ENCODE data around the gene LAMC3. TPM values are rescaled to one million over a fixed set of nuclear protein-coding genes. Genes with fewer than 3 reads are reported as not detected.

LAMC3 gene
- not detected in 2 replicates for total RNA-seq

DNA sequence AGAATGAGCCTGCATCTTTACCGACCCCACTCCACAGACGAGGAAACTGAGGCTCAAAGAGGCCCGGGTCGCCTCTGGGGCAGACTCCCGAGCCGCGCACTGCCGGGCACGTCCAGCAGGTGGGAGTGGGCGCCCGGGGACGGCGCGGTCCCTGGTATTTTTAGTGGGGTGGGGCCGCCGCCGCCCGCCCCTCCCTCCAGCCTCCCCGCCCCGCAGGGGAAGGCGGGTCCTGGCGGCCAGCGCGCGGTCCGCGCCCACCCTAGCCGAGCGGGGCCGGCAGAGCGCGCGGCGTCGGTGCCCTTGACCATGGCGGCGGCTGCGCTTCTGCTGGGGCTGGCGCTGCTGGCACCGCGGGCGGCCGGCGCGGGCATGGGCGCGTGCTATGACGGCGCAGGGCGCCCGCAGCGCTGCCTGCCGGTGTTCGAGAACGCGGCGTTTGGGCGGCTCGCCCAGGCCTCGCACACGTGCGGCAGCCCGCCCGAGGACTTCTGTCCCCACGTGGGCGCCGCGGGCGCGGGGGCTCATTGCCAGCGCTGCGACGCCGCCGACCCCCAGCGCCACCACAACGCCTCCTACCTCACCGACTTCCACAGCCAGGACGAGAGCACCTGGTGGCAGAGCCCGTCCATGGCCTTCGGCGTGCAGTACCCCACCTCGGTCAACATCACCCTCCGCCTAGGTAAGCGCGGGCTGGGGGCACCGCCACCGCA, at the start of gene LAMC3:
TSS of gene LAMC3 (plus strand) at position 266 of the 710 bp plus-strand sequence. CDS start at position 307, 41 bp downstream.
- no peak for DNase-seq (ENCODE audit: low spot score)
- no peaks in the 10 kb centered on the region for H3K36me3 Mint-ChIP-seq (ENCODE audit: low read depth)
- intact Hi-C loops (cut with micrococcal nuclease) = no loop called here
- no peak within 1 kb of the TSS for H3K4me3 Mint-ChIP-seq (ENCODE audit: low read depth)
- H3K27ac Mint-ChIP-seq = no peak within 1 kb of the TSS
- H3K27me3 Mint-ChIP-seq (ENCODE audit: low read depth) = peaks cover 31% of the 10 kb centered on the region
- H3K9me3 Mint-ChIP-seq = no peaks in the 10 kb centered on the region
- no peaks in the 10 kb centered on the region for H3K4me1 Mint-ChIP-seq (ENCODE audit: low read depth)

DNA sequence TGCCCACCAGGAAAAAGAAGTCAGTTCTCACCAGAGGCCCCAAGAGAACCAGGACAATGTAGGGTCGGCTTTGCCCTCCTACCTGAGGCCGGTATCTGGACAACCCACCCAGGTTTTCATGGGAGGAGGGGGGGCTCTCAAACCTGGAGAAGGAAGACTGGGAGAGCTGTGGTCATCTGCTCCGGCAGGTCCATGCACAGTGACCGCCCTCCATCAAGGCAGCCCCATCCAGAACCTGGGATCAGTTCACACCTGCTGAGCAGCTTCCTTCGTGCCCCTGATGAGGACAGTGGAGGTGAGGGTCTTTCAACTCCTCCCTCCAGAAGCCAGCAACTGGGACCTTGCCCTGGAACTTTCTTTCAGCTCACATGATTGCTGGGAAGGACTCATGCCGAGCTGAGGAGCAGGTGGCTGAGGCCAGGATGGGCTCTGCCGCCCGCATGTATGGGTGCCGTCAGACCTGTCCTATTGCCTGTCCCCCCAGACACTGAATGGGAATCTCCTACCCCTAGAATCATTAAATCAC, 49.1 kb upstream of the LAMC3 start:
- peaks cover 13% of the 10 kb centered on the region for H3K9me3 Mint-ChIP-seq
- H3K4me3 Mint-ChIP-seq (ENCODE audit: low read depth) = no peak overlapping the region
- peaks cover 5% of the 10 kb centered on the region for H3K36me3 Mint-ChIP-seq (ENCODE audit: low read depth)
- H3K27ac Mint-ChIP-seq = no peak overlapping the region
- no peak for DNase-seq (ENCODE audit: low spot score)
- no peaks in the 10 kb centered on the region for H3K27me3 Mint-ChIP-seq (ENCODE audit: low read depth)
- intact Hi-C loops (cut with micrococcal nuclease) = no loop called here
- no peaks in the 10 kb centered on the region for H3K4me1 Mint-ChIP-seq (ENCODE audit: low read depth)

DNA sequence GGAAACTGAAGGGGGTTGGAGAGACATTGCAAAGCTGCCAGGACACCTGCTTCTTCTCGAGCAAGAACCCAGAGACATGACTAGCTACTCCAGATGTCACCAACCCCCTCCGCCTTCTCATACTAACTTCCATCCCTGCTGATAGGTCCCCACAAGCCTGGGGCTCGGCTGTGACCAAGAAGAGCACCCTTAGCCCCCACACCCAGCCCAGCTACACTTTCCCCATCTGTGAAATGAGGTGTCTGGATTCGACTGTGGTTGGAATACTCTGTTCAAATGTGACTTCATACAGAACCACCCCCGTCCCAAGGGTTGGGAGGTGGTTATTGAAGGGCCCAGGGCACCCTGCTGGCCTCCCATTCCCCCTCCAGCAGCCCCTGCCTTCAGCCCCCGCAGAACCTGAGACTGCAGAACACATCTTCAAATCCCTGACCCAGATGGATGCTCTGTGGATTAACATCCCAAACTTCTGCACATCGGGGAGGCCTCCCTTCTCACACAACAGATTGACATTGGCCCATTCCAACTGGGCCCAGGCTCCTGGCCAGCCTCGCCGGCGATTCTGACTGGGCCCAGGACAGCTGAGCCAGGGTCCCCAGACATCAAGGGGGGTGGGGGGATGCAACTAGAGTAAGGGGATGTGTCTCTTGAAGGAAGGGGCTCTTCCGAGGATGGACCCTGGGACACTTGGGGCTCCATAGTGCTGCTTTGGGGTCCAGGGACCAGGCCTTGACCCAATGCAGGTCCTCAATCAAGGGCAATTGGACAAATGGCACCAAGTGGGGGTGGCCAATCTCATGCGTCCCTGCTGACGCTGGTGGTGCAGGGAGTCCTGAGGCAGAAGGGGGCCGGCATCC, 48.2 kb upstream of the LAMC3 start:
- intact Hi-C loops (cut with micrococcal nuclease) = no loop called here
- peaks cover 5% of the 10 kb centered on the region for H3K36me3 Mint-ChIP-seq (ENCODE audit: low read depth)
- no peaks in the 10 kb centered on the region for H3K4me1 Mint-ChIP-seq (ENCODE audit: low read depth)
- H3K4me3 Mint-ChIP-seq (ENCODE audit: low read depth) = no peak overlapping the region
- no peaks in the 10 kb centered on the region for H3K27me3 Mint-ChIP-seq (ENCODE audit: low read depth)
- H3K9me3 Mint-ChIP-seq = peaks cover 13% of the 10 kb centered on the region
- no peak for DNase-seq (ENCODE audit: low spot score)
- H3K27ac Mint-ChIP-seq = no peak overlapping the region

DNA sequence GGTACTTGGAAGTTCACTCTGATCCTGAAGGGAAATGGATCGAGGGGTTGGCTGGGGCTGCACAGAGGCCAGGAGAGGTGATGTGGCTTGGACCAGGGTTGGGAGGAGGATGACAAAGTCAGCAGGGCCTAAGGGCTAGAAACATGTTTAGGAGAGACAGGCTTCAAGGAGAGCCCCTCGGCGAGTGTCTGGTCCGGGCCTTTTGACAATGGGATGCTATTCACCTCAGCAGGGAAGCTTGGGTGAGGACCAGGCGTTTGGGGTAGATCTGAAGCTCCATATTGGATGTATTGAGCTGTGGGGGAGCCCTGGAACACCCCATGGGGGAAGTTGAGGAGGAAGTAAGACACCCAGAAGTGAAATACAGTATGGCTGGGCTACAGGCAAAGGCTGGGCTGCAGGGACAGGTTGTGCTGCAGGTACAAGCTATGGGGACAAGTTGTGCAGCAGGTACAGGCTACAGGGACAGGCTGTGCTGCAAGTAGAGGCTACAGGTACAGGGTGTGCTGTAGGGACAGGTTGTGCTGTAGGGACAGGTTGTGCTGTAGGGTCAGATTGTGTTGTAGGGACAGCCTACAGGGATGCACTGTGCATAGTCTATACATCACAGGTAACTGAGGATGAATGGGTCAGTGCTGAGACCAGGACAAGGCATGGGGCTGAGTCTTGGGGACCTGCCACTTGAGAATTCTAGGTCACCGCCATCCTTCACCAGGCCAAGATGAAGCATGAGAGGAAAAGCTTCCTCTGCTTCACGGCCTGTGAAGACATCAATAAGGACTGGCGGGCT, 47.3 kb upstream of the LAMC3 start:
- H3K4me3 Mint-ChIP-seq (ENCODE audit: low read depth) = no peak overlapping the region
- DNase-seq (ENCODE audit: low spot score) = no peak
- no peak overlapping the region for H3K27ac Mint-ChIP-seq
- no peaks in the 10 kb centered on the region for H3K4me1 Mint-ChIP-seq (ENCODE audit: low read depth)
- H3K36me3 Mint-ChIP-seq (ENCODE audit: low read depth) = peaks cover 5% of the 10 kb centered on the region
- no peaks in the 10 kb centered on the region for H3K27me3 Mint-ChIP-seq (ENCODE audit: low read depth)
- H3K9me3 Mint-ChIP-seq = peaks cover 13% of the 10 kb centered on the region
- intact Hi-C loops (cut with micrococcal nuclease) = no loop called here

DNA sequence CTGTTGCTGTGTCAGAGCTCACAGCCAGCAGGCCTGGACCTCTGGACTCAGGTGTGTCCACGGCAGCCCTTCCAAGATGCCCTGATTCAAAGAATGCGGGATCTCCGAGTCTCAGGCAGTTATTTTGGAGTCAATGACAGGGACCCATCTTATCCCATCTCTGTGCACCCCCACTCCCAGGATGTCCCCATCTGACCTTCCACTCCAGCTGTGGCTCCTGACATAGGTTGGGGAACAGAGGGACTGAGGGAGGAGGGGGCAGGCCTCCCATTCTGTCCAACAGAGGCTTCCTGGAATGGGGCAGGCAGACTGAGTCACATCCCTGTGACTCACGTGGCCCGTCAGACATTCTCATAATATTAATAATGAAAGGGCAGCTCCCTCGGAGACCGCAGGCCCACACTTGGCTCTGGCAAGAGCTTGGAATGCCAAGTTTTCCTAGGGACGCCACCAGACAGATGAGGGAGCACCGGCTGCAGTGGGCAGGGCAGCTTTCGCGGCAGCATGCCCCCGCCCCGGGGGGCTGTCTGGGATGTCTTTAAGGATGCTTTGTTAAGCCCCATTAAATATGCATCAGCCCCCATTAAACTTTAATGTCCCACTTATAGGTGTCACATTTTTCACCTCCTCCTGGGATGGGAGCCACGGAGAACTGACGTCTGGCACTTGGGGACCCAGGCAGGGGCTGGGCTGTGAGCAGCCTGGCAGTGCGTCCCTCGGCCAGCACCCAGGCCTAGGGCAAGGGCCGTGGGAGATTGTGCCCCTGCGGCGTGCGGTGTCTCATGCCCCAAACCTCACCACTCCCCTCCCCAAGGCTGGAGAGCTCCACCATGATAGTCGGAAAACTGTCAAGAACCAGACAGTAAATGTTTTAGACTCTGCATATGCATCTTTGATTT, 46.3 kb upstream of the LAMC3 start:
- intact Hi-C loops (cut with micrococcal nuclease) = no loop called here
- Mint-ChIP-seq H3K27ac (no peak overlapping the region), H3K4me3 (ENCODE audit: low read depth) (no peak overlapping the region)

DNA sequence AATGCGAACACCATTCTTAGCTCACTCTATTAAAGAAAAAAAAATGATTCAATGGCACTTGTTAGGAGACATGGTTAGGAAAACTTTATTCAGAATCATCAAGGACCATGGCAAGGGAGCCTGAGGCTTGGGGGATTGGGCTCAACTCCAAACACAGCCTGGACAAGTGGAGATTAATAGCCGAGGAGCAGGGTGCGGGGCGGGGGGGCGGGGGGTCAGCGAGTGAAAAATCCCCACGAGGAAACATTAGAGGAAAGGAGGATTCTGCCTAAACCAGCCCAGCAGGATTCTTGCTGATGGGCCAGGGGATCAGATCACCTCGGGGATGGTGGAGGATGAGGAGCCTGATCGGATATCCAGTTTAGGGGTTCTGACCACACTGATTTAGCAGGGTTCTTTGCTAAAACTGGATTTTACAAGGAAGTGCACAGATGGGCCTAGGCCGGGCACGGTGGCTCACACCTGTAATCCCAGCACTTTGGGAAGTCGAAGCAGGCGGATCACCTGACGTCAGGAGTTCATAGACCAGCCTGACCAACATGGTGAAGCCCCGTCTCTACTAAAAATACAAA, 45.6 kb upstream of the LAMC3 start:
- Mint-ChIP-seq H3K9me3 (peaks cover 7% of the 10 kb centered on the region), H3K27ac (no peak overlapping the region), H3K36me3 (ENCODE audit: low read depth) (peaks cover 5% of the 10 kb centered on the region), H3K4me3 (ENCODE audit: low read depth) (no peak overlapping the region), H3K27me3 (ENCODE audit: low read depth) (no peaks in the 10 kb centered on the region), H3K4me1 (ENCODE audit: low read depth) (no peaks in the 10 kb centered on the region)
- intact Hi-C loops (cut with micrococcal nuclease) = no loop called here
- no peak for DNase-seq (ENCODE audit: low spot score)

More for the DNA sequence above, 46.3 kb upstream of the LAMC3 start:
- DNase-seq (ENCODE audit: low spot score) = no peak
- no peaks in the 10 kb centered on the region for H3K27me3 Mint-ChIP-seq (ENCODE audit: low read depth)
- peaks cover 5% of the 10 kb centered on the region for H3K36me3 Mint-ChIP-seq (ENCODE audit: low read depth)
- peaks cover 13% of the 10 kb centered on the region for H3K9me3 Mint-ChIP-seq
- H3K4me1 Mint-ChIP-seq (ENCODE audit: low read depth) = no peaks in the 10 kb centered on the region

DNA sequence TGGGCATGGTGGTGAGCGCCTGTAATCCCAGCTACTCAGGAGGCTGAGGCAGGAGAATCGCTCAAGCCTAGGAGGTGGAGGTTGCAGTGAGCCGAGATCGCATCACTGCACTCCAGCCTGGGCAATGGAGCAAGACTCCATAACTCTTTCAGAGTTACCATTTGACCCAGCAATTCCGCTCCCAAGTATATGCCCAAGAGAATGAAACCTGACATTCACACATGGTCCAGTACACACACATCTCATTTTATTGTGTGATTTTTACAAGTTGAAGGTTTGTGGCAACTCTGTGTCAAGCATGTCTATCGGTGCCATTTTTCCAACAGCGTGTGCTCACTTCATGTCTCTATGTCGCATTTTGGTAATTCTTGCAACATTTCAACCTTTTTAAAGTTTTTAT, 45.1 kb upstream of the LAMC3 start:
- Mint-ChIP-seq H3K9me3 (peaks cover 2% of the 10 kb centered on the region), H3K4me3 (ENCODE audit: low read depth) (no peak overlapping the region), H3K4me1 (ENCODE audit: low read depth) (no peaks in the 10 kb centered on the region), H3K36me3 (ENCODE audit: low read depth) (peaks cover 1% of the 10 kb centered on the region), H3K27me3 (ENCODE audit: low read depth) (no peaks in the 10 kb centered on the region), H3K27ac (no peak overlapping the region)
- intact Hi-C loops (cut with micrococcal nuclease) = no loop called here
- no peak for DNase-seq (ENCODE audit: low spot score)

DNA sequence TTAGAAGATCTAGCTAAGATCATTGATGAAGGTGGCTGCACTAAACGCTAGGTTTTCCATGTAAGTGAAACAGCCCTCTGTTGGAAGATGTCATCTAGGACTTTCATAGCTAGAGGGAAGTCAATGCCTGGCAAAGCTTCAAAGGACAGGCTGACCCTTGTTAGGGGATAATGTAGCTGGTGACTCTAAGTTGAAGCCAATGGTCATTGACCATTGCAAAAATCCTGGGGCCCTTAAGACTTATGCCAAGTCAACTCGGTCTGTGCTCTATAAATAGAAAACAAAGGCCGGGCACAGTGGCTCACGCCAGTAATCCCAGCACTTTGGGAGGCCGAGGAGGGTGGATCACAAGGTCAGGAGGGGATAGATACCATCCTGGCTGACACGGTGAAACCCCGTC, 43.3 kb upstream of the LAMC3 start:
- Mint-ChIP-seq H3K4me1 (ENCODE audit: low read depth) (no peaks in the 10 kb centered on the region), H3K9me3 (no peaks in the 10 kb centered on the region), H3K4me3 (ENCODE audit: low read depth) (no peak overlapping the region), H3K27ac (no peak overlapping the region), H3K36me3 (ENCODE audit: low read depth) (no peaks in the 10 kb centered on the region), H3K27me3 (ENCODE audit: low read depth) (no peaks in the 10 kb centered on the region)
- DNase-seq (ENCODE audit: low spot score) = no peak
- intact Hi-C loops (cut with micrococcal nuclease) = no loop called here

DNA sequence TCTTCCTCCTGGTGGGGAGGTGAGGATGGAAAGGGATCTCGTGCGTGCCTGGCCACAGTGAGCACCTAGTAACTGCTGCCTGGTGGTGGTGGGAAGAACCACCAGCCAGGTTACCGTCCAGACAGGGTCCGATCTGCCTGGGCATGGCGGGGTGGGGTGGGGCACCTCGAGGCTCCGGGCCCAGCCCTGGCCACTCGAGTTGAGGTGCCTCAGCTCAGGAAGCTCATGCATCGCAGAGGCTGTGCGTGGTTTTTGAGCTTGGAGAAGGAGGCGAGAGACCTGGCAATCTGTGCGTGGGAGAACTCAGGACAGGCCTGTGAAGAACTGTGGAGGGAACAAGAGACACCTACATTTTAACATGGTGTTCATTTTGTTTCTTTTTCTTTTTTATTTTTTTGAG, 38.9 kb upstream of the LAMC3 start:
- DNase-seq (ENCODE audit: low spot score) = no peak
- Mint-ChIP-seq H3K4me3 (ENCODE audit: low read depth) (no peak overlapping the region), H3K4me1 (ENCODE audit: low read depth) (no peaks in the 10 kb centered on the region), H3K36me3 (ENCODE audit: low read depth) (no peaks in the 10 kb centered on the region), H3K27me3 (ENCODE audit: low read depth) (peaks cover 3% of the 10 kb centered on the region), H3K9me3 (no peaks in the 10 kb centered on the region), H3K27ac (no peak overlapping the region)
- intact Hi-C loops (cut with micrococcal nuclease) = no loop called here

DNA sequence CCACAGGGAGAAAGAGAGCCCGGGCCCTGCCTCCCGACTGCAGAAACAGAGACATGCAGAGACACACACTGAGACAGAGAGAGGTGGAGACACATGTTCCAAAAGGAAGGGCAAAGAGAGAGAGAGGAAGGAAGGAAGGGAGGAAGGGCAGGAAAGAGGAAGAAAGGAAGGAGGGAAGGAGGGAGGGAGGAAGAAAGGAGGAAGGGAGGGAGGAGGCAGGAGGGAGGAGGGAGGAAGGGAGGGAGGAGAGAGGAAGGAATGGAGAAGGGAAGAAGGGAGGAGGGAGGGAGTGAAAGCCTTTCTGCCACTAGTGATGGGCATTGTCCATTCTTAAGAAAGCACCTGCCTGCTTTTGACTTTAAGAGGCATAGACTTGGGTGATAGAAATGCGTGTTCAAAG, 38.1 kb upstream of the LAMC3 start:
- H3K9me3 Mint-ChIP-seq = no peaks in the 10 kb centered on the region
- peaks cover 3% of the 10 kb centered on the region for H3K27me3 Mint-ChIP-seq (ENCODE audit: low read depth)
- no peaks in the 10 kb centered on the region for H3K4me1 Mint-ChIP-seq (ENCODE audit: low read depth)
- H3K27ac Mint-ChIP-seq = no peak overlapping the region
- DNase-seq (ENCODE audit: low spot score) = no peak
- intact Hi-C loops (cut with micrococcal nuclease) = no loop called here
- no peak overlapping the region for H3K4me3 Mint-ChIP-seq (ENCODE audit: low read depth)
- no peaks in the 10 kb centered on the region for H3K36me3 Mint-ChIP-seq (ENCODE audit: low read depth)

DNA sequence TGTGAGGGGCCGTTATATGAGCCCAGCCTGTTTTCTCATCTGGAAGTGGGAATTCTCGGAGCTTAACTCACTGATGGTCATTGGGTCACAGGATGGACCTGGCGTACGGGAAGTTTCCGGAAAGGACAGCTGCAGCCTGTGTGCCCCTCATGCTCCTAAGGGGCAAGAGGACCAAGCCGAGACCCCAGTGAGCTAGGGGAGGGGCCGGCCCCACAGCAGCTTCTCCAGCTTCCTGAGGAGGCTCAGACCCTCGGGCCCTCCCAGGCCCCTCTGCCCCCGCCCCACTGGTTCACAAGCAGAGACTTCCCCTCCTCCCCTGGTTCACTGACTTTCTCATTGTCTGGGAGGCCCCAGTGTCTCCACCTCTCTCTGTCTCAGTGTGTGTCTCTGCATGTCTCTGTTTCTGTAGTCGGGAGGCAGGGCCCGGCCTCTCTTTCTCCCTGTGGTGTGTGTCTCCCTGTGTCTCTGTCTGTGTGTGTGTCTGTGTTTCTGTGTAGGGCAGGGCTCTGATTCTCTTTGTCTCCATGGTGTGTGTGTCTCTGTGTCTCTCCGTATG, 37.6 kb upstream of the LAMC3 start:
- no peak for DNase-seq (ENCODE audit: low spot score)
- peaks cover 3% of the 10 kb centered on the region for H3K27me3 Mint-ChIP-seq (ENCODE audit: low read depth)
- intact Hi-C loops (cut with micrococcal nuclease) = no loop called here
- no peaks in the 10 kb centered on the region for H3K4me1 Mint-ChIP-seq (ENCODE audit: low read depth)
- H3K9me3 Mint-ChIP-seq = no peaks in the 10 kb centered on the region
- no peak overlapping the region for H3K4me3 Mint-ChIP-seq (ENCODE audit: low read depth)
- no peak overlapping the region for H3K27ac Mint-ChIP-seq
- no peaks in the 10 kb centered on the region for H3K36me3 Mint-ChIP-seq (ENCODE audit: low read depth)

Measured in activated T-helper 2 cell treated with anti-CD3 and anti-CD28 coated beads, Interferon-gamma antibody, Interleukin-2, Interleukin-4, amounts not matched to agents 10 μg/mL and 5 μg/mL and 100 μg/mL, durations not matched to agents 14 hours and 24 hours and 36 hours (primary cell).